Measurements from ENCODE around the gene MALAT1.
"Not testable (repeated sequence)": the region's sequence is repeated elsewhere in the genome, so short reads cannot be mapped to it uniquely, and the experiment has no call there.

The MALAT1 gene

GRCh38 chr11:65498977-65499712 is at the start of gene MALAT1:
TSS of gene MALAT1 (plus strand) at chr11:65499045.
- Histone ChIP-seq H3K27ac (peak within 1 kb of the TSS; percentile 97), H3K4me3 (peak within 1 kb of the TSS; percentile 88)
- TF ChIP-seq CTCF (IDR thresholded peaks at IDR 0.05): no peak
- DNase-seq (ENCODE audit: low spot score): peak; percentile 95

GRCh38 chr11:65451301-65451700 is 47.5 kb upstream of the MALAT1 start:
- not testable (repeated sequence) for H3K4me3 ChIP-seq; DNase-seq (ENCODE audit: low spot score)

GRCh38 chr11:65452259-65452658 is 46.6 kb upstream of the MALAT1 start:
- DNase-seq (ENCODE audit: low spot score): not testable (repeated sequence)
- H3K27ac ChIP-seq: peak overlapping the region in 1 of 2 donors; percentile 68

More at GRCh38 chr11:65451301-65451700, 47.5 kb upstream of the MALAT1 start:
- not testable (repeated sequence) for H3K27ac ChIP-seq

GRCh38 chr11:65452806-65453490 is 45.9 kb upstream of the MALAT1 start:
- TF ChIP-seq CTCF (IDR thresholded peaks at IDR 0.05): no peak
- Histone ChIP-seq H3K27ac (peak overlapping the region; percentile 88 to 94), H3K4me3 (no peak overlapping the region)
- DNase-seq (ENCODE audit: low spot score): peak; percentile 77

More at GRCh38 chr11:65452259-65452658, 46.6 kb upstream of the MALAT1 start:
- H3K4me3 ChIP-seq: not testable (repeated sequence)

- peak overlapping the region; percentile 72 for H3K4me3 ChIP-seq
- H3K27ac ChIP-seq: peak overlapping the region; percentile 88 to 94
- peak; percentile 76 for DNase-seq (ENCODE audit: low spot score)
- no peak for TF ChIP-seq CTCF (IDR thresholded peaks at IDR 0.05)
These were observed 44.5 kb upstream of the MALAT1 start for GRCh38 chr11:65454311-65454695.

- peak; percentile 92 for DNase-seq (ENCODE audit: low spot score)
- peak overlapping the region; percentile 88 to 94 for H3K27ac ChIP-seq
- H3K4me3 ChIP-seq: peak overlapping the region; percentile 72
- no peak for TF ChIP-seq CTCF (IDR thresholded peaks at IDR 0.05)
These were observed 44.0 kb upstream of the MALAT1 start for GRCh38 chr11:65454696-65455456.

- Histone ChIP-seq H3K4me3 (no peak overlapping the region), H3K27ac (no peak overlapping the region)
- no peak for DNase-seq (ENCODE audit: low spot score)
- no peak for TF ChIP-seq CTCF (IDR thresholded peaks at IDR 0.05)
These were observed 42.4 kb upstream of the MALAT1 start for GRCh38 chr11:65456418-65456817.
